ENCODE measurements around the gene COMT. TPM values are rescaled to one million over a fixed set of nuclear protein-coding genes. Genes with fewer than 3 reads are reported as not detected.

COMT gene
- total RNA-seq, 2 experiments from 2014 or later = 11.3 to 11.4 TPM

- Histone ChIP-seq H3K27ac (ENCODE audit: low read depth in 1 of 2, low read length in 2 of 2) (no peak overlapping the region), H3K36me3 (ENCODE audit: insufficient read depth, low read length) (peaks cover 5% of the 10 kb centered on the region), H3K4me3 (ENCODE audit: low read length) (no peak overlapping the region), H3K9me3 (ENCODE audit: control insufficient read depth in 1 of 2, insufficient read depth in 1 of 2, low read length in 2 of 2) (peaks cover 3 to 4% of the 10 kb centered on the region in 2 experiments), H3K4me1 (ENCODE audit: insufficient read depth, low read length) (no peaks in the 10 kb centered on the region), H3K27me3 (ENCODE audit: control insufficient read depth in 1 of 2, insufficient read depth in 2 of 2, low read length in 2 of 2) (no peaks in the 10 kb centered on the region)
- Mint-ChIP-seq H3K9me3 (no peaks in the 10 kb centered on the region), H3K27ac (no peak overlapping the region), H3K27me3 (no peaks in the 10 kb centered on the region), H3K4me1 (ENCODE audit: low read depth) (no peaks in the 10 kb centered on the region), H3K4me3 (no peak overlapping the region), H3K36me3 (ENCODE audit: low read depth) (peaks cover 23% of the 10 kb centered on the region)
- ATAC-seq (ENCODE audit: poor library complexity) = no peak
- intact Hi-C loops (cut with DNase I, micrococcal nuclease) = no loop called here
- POLR2A ChIA-PET = no interaction called here
- TF ChIP-seq CTCF (IDR thresholded peaks at IDR 0.05) = no peak
- DNase-seq = no peak
- CTCF ChIA-PET = no interaction called here
Measured at GRCh38 chr22:19930551-19931486, 10.8 kb upstream of the COMT start.

- no peak for TF ChIP-seq CTCF (IDR thresholded peaks at IDR 0.05)
- DNase-seq (no peak), ATAC-seq (ENCODE audit: poor library complexity) (no peak)
- no peaks in the 10 kb centered on the region for H3K4me1 Mint-ChIP-seq (ENCODE audit: low read depth)
- no peaks in the 10 kb centered on the region for H3K27me3 ChIP-seq (ENCODE audit: control insufficient read depth in 1 of 2, insufficient read depth in 2 of 2, low read length in 2 of 2)
- peaks cover 30% of the 10 kb centered on the region for H3K36me3 Mint-ChIP-seq (ENCODE audit: low read depth)
- H3K36me3 ChIP-seq (ENCODE audit: insufficient read depth, low read length) = peaks cover 10% of the 10 kb centered on the region
- H3K9me3 Mint-ChIP-seq = peaks cover 6% of the 10 kb centered on the region
- intact Hi-C loops (cut with DNase I, micrococcal nuclease) = no loop called here
- no peak overlapping the region for H3K27ac Mint-ChIP-seq
- ChIA-PET POLR2A (no interaction called here), CTCF (no interaction called here)
- H3K4me1 ChIP-seq (ENCODE audit: insufficient read depth, low read length) = no peaks in the 10 kb centered on the region
- H3K9me3 ChIP-seq (ENCODE audit: control insufficient read depth in 1 of 2, insufficient read depth in 1 of 2, low read length in 2 of 2) = peaks cover 8 to 9% of the 10 kb centered on the region in 2 experiments
- no peaks in the 10 kb centered on the region for H3K27me3 Mint-ChIP-seq
- H3K27ac ChIP-seq (ENCODE audit: low read depth in 1 of 2, low read length in 2 of 2) = no peak overlapping the region
- H3K4me3 ChIP-seq (ENCODE audit: low read length) = no peak overlapping the region
- H3K4me3 Mint-ChIP-seq = no peak overlapping the region
Measured at GRCh38 chr22:19931514-19931913, 10.1 kb upstream of the COMT start.

GRCh38 chr22:19932367-19933206, 9.0 kb upstream of the COMT start:
- intact Hi-C loops (cut with DNase I, micrococcal nuclease) = no loop called here
- no peak overlapping the region for H3K27ac ChIP-seq (ENCODE audit: low read depth in 1 of 2, low read length in 2 of 2)
- no peak overlapping the region for H3K4me3 Mint-ChIP-seq
- H3K27me3 Mint-ChIP-seq = no peaks in the 10 kb centered on the region
- peaks cover 10% of the 10 kb centered on the region for H3K36me3 ChIP-seq (ENCODE audit: insufficient read depth, low read length)
- no peaks in the 10 kb centered on the region for H3K4me1 ChIP-seq (ENCODE audit: insufficient read depth, low read length)
- peaks cover 10% of the 10 kb centered on the region for H3K9me3 Mint-ChIP-seq
- H3K27me3 ChIP-seq (ENCODE audit: control insufficient read depth in 1 of 2, insufficient read depth in 2 of 2, low read length in 2 of 2) = no peaks in the 10 kb centered on the region
- H3K36me3 Mint-ChIP-seq (ENCODE audit: low read depth) = peaks cover 40% of the 10 kb centered on the region
- TF ChIP-seq CTCF (IDR thresholded peaks at IDR 0.05) = no peak
- H3K4me3 ChIP-seq (ENCODE audit: low read length) = no peak overlapping the region
- peaks cover 8 to 9% of the 10 kb centered on the region in 2 experiments for H3K9me3 ChIP-seq (ENCODE audit: control insufficient read depth in 1 of 2, insufficient read depth in 1 of 2, low read length in 2 of 2)
- no peak for ATAC-seq (ENCODE audit: poor library complexity)
- ChIA-PET POLR2A (no interaction called here), CTCF (no interaction called here)
- no peak for DNase-seq
- H3K27ac Mint-ChIP-seq = no peak overlapping the region
- no peaks in the 10 kb centered on the region for H3K4me1 Mint-ChIP-seq (ENCODE audit: low read depth)

Data from CD4-positive, alpha-beta T cell (primary cell).